Measurements from ENCODE around the gene RAB22A.

The RAB22A gene

DNA sequence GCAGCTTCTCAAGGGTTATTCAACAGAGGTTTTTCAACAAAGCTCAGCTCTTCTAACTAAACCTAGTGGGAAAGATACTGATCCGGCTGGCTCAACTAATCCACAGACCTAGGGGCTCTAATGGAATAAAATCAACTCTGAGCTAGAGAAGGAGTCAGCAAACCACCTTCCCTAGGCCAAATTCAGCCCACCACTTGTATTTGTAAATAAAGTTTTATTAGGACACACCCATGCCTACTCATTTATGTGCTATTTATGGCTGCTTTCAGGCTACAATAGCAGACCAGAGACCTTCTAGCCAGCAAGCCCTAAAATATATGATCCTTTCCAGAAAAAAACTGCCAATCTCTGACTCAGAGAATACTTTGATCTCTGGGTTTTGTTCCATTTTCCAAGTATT lies 6.0 kb upstream of the RAB22A start:
- peak in 1 of 3 experiments; percentile 64 for DNase-seq

DNA sequence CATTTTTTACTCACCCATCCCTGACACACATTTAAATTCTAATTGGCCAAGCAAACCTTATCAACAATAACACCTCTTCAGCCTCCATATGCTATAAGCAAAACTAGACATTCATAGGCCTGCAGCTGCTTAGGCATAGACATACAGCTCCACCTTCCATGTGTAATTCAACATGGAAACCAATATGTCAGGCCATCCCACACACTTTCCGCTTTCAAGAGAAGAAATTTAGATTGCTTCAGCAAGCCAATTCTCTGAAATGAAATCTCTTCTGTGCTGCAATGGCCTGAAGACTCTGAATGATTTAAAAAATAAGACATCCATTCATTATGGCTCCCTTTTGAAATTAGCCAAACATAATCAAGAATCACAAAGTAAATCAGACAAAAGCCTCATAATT lies 4.5 kb upstream of the RAB22A start:
- no peak for DNase-seq

DNA sequence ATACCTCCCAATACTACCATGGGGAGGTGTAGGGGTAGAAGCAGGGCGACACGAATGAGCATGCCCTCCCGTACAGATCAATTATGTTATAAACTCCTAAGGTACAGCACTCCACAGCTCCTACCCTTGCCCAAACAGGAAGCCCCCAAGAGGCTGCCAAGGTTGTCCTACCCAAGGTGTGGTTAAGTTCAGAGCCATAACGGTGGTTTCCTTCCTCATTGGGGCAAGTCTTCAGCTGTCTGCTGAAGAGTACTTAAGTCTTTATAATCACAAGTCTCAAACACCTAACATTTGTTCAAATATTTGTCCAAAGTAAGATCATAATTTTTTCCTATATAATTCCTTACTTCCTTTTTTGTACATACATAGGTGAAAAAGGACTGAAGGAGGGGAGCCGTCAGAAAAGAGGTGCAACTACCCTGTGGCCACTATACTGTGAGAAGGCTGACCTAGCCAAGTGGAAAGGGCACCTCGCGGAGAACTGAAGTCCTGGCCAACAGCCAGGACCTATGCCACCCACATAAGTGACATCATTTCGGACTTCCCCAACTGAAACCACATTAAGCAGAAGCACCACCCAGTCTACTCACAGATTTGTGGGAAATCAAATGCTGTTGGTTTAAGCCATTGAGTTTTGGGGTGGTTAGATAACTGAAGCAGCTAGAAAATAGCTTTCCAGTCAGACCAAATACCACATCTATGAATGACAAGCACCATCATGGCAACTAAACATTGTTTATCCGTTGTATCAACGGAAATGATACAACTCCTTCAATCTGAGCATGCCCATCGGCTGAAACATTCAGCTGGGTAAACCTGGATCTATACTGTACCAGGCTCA lies 2.9 kb upstream of the RAB22A start:
- no peak for DNase-seq

DNA sequence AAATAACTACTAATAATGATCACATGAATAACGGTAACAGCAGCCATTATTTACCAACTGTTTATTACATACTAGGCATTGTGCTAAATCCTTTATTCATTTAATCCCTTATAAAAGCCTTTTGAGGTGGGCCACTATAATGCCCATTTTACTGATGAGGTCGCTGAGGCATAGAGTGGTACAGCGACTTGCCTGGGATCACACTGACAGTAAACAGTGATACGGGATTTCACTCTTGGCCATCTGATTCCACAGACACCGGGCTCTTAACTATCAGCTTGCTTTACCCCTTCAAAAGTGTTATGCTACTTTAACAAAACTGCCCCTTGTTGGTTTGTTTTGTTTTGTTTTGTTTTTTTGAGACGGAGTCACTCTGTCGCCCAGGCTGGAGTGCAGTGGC lies 2.2 kb upstream of the RAB22A start:
- no peak for DNase-seq

DNA sequence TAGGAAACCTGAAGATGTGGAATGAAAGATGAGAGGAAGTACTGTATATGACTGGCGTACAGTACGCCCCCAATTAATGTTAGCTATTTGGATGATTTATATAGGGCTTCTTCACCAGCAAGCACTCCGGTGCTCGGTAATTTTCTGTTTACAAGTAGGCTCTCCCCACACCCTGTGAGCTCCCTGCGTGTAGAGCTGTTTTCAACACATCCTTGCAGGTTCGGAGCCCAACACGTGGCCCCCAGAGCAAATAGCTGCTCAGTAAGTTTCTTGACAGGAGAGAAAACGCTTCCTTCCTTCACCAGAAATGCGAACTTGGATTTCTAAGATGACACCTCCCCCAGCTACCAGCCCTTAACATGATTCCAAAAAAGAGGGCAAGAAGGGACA lies 1.2 kb upstream of the RAB22A start:
- DNase-seq: peak in 1 of 3 experiments; percentile 10

DNA sequence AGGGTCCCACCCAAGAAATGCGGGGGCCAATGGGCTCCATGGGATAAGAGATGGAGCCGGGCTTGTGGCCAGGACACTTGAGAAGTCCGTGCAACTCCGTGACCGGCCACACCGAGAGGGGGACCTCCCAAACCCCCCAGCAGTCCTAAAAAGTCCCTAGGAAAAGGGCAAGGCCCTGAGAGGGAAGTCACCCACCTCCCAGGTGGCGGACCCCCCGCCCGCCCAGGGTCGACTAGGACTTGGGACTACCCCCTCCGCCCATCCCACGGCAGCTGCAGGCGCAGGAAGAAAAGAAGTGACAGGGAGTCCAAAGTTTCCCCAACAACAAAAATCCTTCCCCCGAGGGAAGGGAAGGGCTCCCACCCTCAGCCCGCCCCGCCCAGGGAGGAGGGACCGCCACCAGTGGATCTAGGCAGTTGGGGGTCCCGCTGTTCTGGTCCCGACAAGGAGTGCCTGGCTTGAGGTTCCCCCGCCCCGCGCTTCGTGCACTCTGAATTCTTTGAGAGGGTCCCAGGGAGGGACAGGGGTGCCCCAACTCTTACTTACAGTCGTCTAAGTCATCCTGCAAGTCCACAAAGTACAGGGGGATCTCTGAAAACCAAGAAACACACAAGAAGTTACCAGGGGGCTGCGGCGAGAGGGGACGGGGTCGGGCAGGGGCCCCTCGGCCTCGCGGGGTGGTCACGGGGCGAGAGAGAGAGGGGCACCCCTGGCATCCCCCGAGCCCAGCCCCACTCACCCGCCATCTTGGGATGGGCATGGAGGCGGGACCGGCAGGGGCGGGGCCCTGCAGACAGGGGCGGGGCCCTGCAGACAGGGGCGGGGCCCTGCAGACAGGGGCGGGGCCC lies 611 bp upstream of the RAB22A start:
- DNase-seq: peak in 2 of 3 experiments; percentile 50 to 62

DNA sequence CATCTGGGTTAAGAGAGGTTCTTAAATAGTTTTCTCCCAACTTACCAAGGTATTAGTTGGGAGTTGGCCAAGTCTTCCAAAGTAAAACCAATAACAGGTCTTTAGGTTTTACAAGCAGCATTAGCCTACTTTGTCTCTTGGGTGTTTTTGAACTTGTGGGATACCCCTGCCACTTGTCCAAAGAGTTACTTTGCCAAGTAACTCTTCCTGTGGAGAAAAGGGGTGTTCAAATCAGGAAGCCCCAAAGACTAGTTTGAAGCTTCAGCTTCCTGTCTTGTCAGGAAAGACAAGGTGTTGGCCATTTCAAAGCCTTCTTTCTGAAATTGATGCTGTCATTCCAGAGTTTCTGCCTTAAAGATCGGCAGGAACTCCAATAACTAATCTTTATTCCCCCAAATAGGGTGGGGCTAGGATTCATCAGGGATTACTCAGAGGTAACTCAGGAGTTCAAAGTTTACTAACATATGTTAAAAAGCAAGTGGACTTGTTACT lies 822 bp downstream of the RAB22A start:
- DNase-seq: no peak

DNA sequence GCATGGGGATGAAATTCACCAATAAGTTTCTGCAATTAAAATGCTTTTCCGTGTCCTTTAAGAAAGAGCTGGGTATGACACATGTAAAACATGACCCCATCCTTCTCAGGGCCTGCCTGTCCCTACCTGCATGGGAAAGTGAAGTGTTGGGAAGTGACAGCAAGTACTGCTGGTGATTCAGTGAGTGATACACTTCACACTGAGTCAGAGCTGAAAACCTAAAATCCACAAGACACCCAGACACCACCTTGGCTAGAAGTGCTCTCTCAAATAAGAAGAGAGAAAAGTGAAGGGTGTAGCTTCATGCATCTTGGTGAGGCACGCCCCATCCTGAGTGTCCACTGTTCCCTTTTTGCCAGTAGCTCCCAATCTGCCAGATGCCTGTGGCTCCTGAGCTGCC lies 3.3 kb downstream of the RAB22A start:
- no peak for DNase-seq

DNA sequence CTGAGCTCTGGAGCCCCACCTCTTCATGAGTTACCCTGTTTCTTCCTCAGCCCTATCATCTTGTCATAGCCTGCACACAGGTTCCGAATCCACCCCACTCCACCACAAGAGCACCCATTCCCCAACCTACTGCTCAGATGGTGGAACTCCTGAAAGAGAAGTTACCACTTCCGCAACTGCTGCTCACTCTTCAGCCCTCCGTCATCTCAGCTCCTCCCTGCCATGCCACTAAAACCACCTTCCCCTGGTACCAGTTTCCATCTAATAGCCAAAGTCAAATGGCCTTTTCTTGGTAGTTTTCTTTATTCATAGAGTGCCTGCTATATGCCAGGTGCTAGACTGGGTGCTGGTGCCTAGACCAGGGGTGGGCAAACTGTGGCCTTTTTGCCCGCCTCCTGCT lies 3.9 kb downstream of the RAB22A start:
- DNase-seq: no peak

DNA sequence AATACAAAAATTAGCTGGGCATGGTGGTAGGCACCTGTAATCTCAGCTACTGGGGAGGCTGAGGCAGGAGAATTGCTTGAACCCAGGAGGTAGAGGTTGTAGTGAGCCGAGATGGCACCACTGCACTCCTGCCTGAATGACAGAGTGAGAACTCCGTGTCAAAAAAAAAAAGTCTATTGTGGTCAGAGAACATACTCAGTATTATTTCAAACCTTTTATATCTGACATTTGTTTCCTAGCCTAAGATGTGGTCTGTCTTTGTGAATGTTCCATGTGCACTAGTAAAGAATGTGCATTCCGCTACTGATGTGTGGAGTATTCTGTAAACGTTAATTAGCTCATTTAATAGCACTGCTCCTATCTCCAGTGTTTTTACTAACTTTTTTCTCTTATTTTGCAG lies 11.7 kb downstream of the RAB22A start:
- no peak for DNase-seq

DNA sequence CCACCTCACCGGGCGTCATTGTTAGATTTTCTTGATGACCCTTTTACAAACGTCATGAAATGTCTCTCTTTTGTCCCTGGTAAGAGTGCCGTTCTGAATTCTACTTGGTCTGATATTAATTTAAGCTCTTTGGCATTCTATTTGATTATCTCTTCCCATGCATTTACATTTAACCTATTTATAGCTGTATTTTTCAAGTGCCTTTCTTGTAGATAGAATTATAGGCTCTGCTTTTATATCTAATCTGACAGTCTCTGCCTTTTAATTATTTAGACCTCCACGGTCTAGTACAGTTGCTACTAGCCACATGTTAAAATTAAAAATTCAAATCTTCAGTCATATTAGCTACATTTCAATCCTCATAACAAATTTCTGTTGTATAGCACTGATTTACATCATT lies 12.6 kb downstream of the RAB22A start:
- DNase-seq: peak in 1 of 3 experiments; percentile 34

DNA sequence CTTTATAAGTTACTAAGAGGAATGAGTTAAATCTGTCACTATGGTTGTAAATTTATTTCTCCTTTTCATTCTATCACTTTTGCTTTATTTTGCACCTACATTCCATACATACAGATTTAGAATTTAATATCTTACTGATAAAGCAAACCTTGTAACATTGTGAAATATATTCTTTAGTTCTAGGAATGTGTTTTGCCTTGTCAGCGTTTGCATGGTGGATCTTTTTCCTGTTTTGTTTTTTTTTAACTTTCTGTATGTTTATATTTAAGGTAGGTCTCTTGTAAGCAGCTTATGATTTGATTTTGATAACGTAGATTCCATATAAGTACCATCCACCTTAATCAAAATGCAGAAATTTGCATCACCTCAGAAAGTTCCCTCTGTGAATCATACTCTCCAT lies 16.4 kb downstream of the RAB22A start:
- DNase-seq: no peak

DNA sequence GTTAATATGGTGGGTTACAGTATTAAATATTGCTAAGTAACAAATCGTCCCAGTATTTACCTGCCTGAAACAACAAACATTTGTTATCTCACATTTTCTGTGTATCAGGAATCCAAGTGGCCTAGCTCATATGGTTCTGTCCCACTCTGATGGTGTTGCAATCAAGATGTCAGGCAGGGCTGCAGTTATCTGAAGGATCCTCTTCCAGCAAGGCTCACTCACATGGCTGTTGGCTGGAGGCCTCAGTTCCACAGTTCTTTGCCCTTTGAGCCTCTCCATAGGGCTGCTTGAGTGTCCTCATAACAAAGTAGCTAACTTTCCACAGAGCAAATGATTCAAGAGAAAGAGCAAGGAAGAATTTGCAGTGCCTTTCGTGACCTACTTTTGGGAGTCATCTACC lies 17.7 kb downstream of the RAB22A start:
- DNase-seq: no peak

DNA sequence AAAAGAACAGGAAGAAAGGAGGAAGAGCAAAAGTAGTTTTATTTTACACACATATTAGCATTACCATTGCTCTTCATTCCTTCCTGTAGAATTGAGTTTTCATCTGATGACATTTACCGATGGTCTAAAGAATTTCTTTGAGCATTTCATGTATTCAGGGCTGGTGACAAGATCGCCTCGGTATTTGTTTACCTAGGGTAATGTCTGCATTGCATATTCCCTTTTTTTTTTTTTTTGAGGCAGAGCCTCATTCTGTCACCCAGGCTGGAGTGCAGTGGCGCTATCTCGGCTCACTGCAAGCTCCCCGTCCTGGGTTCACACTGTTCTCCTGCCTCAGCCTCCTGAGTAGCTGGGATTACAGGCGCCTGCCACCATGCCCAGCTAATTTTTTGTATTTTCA lies 19.3 kb downstream of the RAB22A start:
- no peak for DNase-seq

DNA sequence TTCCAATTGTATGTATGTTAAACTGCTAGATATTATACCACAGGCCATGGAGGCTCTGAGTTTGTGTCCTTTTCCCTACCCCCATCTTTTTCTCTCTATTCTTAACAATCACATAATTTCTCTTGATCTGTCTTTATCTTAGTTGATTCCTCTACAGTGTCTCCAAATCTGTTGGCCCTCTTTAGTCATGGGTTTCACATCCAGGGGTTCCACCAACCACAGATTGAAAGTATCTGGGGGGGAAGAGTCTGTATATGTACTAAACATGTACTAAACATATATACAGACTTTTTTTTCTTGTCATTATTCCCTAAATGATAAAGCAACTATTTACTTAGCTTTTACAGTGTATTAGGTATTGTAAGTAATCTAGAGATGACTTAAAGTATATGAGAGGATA lies 20.2 kb downstream of the RAB22A start:
- DNase-seq: no peak

DNA sequence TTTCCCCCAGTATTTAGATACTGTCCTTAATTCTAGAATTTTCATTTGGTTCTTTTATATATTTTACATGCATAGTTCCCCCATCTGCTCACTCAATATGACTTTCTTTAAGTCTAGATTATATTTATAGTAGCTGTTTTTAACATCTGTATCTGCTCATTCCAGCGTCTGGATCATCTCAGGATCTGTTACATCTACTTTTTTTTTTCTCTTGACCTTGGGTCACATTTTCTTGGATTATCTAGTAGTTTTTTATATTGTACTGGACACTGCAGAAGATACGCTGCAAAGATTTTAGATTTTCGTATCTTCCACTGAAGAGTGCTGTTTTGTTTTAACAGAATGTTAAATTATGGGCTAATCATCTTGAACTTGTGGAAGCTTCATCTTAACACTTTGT lies 20.7 kb downstream of the RAB22A start:
- no peak for DNase-seq

DNA sequence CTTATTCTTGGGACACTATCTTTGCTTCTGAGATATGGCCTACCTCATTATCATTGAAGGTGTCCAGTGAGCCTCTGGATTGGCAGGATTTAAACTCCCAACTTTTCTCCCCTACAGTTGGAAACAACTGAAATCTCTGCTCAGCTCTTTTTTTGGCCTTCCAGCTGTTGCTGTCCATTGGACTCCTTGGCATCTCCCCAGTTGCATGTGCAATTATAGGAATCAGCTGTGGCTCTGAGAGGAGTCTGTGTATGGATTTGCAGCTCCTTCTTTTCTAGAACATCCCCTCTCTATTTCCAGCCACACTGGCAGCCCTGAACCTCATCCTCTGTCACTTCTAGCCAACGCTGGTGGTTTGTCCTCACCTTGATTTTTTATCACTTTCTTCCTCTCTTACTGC lies 21.2 kb downstream of the RAB22A start:
- DNase-seq: no peak

DNA sequence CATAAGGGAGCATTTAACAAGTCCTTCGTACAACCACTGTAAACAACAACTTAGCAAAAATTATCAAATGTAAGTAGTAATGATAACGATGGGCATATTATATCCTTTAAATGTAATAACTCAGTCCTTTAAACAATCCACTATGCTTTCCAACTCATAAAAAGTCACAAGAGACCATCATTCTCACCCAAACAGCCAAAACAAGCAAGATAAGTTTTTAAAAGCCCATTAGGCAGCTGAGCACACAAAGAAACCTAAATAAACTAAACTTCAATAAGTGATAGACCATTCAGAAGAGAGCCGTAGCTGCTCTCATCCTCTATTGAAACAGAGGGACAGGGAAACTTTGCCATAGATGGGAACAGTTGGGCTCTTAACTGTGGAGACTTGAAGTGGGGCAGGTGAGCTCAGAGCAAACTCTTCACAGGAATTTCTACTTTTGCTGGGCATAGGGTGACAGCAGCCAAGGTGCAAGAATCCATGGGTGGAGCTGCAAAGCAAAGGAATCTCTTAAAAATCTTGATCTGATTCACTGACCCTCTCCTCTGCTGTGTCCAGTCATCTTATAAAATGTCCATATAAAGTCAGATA lies 22.5 kb downstream of the RAB22A start:
- DNase-seq: peak in 1 of 3 experiments; percentile 62

DNA sequence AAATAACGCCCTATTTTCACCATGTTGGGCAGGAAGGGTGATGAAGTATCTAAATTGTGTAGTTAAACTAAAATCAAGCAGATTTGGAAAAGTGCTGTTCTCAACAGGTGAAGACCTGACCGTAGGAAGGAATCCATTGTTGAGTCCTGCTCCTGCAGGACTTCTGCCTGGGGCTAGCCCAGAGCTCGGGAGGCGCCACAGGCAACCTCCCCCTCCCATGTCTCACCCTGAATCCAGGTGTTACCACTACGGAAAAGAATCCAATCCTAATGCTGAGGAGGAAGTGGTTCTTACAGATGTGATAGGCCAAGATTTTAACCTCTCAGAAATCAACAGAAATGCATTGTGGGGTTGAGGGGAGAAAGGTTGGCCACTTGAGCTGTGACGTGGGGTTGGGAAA lies 30.2 kb downstream of the RAB22A start:
- no peak for DNase-seq

DNA sequence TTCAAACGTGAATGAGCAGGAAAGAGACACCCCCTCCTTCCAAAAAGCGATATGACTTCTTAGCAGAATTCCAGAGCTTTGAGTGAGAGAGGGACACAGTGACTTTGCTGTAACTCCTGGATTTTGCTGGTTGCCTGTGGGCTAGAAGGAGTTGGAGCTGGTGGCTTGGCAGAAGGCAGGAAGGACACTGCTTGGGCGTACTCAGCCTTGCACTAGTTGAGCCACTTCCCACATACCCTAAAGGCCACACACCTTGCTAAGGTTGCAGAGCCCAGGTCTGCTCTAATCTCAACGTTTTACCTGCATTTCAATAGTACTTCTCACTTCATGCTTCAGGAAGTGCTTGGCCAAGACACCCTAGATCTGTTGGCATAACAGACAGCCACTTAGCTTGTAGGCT lies 30.6 kb downstream of the RAB22A start:
- no peak for DNase-seq

DNA sequence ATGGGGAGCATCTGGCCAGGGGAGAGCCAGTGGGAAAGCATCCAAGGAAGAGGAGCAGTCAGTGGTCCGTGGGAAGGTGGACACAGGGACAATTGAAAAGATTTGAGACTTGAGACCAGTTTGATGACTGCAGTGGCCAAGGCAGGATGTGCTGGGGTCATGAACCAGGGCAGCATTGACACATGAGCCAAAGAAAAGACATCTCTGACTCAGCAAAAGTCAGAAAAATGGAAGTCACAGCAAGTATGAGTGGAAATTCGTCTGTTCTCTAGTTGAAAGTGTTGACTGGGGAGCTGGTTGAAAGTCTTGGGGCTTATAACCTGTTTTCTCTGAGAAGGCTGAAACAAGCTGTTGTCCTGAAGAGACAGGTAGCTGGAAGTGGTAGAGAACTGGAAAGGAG lies 31.3 kb downstream of the RAB22A start:
- DNase-seq: no peak

DNA sequence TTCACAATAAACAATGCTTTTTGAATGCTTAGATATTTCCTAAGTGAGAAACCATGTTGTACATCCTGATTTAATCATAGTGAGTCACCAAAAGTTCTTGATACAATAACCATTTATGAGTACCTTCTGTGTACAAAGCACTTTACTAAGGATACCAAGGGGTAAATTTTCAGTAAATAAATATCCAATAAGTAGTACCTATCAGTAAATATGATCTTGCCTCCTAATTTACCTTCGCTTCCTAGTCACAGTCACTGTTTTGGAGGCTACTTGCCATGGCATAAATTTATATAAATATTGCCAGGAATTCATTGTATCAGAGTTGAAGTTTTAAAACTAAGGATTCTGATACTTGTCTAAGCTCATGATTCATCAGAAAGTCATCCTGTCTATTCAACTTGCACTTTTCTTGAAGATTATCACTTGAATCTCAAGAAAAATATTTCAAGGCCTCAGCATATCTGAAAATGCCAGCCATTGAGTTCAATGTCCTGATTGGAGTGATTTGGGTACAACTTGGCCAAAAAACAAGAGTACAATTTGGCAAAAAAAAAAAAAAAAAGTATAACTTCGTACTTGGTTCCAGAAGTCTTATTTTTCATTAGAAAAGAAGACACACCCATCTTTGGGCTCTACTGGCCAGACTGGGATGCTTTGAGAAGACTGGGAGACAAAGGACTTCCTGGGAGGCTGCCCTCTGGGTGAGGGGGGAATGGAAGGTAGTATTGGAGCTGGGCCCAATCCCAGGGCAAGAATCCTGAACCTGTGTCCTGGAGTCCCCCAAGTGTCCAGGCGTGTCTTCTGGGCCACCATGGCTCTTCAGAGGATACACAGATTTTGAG lies 32.8 kb downstream of the RAB22A start:
- DNase-seq: no peak

DNA sequence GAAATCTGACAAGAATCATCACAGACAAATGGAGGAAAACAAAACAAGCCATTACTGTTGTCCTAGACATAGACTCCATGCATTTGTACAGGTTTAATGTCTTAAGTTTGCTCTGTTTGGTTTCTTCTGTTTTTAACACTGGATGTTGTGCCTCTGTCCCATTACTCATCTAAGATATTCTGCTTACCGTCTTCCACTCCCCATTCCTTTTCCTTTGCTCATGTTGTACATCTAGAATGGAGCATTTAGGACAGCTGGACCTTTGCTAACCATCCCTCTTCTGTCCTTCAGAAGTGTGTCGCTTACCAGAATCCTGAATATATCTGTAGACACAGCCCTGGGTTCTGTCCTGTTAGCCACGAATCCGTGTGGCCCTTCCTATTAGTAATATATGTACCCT lies 35.2 kb downstream of the RAB22A start:
- DNase-seq: no peak

Data from NCI-H1417 (cell line).